HG02973 (cell line): ENCODE data around the gene TRAFD1.
"Not testable (repeated sequence)": the region's sequence is repeated elsewhere in the genome, so short reads cannot be mapped to it uniquely, and the experiment has no call there.

Source experiments
- ATAC-seq: cut with Tn5 transposase; IDR thresholded peaks from one replicate; pipeline ENCODE4 v1.9.1; 2021; ENCODE audit warnings: moderate library complexity; ENCODE audit not compliant: unreplicated experiment

The TRAFD1 gene, protein sequence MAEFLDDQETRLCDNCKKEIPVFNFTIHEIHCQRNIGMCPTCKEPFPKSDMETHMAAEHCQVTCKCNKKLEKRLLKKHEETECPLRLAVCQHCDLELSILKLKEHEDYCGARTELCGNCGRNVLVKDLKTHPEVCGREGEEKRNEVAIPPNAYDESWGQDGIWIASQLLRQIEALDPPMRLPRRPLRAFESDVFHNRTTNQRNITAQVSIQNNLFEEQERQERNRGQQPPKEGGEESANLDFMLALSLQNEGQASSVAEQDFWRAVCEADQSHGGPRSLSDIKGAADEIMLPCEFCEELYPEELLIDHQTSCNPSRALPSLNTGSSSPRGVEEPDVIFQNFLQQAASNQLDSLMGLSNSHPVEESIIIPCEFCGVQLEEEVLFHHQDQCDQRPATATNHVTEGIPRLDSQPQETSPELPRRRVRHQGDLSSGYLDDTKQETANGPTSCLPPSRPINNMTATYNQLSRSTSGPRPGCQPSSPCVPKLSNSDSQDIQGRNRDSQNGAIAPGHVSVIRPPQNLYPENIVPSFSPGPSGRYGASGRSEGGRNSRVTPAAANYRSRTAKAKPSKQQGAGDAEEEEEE

GRCh38 chr12:112125250-112125999 is at the start of gene TRAFD1:
TSS of gene TRAFD1 (plus strand) at chr12:112125560. CDS start at chr12:112130523, 4,963 bp downstream.
- ATAC-seq, result peak; percentile 92

DNA sequence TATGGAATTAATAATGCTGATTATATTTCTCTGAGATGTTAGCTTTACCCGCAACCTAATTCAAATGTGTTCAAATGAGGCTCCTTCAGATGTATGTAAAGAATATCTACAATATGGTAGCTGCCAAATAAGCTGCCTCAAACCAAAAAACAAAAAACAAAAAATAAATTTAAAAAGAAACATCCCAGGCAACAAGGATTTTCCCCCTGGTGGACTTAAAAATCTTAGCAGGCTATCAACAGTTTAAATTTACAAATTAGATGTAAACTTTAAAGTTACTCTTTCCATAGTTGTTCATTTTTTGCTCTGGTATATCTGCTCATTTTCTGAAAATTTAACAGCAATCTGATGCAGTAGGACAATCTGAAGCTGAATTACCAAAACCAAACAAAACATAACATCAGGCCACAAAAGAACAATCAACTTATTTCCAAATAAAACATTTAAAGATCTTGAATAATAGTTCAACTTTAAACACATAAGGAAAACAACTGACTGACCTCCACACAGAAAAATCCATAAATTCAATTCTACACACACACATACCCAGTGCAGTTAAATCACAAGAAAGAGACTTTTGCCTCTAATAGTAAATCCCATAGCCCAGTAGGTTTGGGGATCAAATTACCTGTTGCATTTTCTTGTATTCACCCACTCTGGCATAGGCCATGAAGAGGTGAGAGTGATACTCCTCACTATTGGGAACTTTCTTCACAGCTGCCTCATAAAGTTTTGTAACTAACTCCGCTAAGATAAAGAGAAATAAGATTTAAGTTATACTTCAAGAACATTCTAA is 38.1 kb upstream of the TRAFD1 start:
- no peak for ATAC-seq

DNA sequence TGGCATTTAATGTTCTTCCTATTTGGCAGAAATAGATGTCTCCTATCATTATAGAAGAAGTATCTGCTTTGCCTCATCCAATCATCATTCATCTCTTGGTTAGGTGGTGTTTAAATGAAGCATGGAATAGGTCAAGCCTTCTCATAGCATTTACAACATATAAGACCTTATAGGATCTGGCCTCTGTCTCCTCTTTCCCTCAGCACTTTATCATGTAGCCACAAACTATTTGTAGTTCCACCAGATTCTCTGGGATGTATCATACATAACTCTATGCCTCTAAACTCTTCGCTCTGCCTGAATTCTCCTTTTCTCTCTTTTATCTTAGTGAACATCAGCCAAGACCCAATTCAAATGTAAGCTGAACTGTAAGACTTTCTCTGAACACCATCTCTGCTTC is 37.5 kb upstream of the TRAFD1 start:
- ATAC-seq, result no peak

DNA sequence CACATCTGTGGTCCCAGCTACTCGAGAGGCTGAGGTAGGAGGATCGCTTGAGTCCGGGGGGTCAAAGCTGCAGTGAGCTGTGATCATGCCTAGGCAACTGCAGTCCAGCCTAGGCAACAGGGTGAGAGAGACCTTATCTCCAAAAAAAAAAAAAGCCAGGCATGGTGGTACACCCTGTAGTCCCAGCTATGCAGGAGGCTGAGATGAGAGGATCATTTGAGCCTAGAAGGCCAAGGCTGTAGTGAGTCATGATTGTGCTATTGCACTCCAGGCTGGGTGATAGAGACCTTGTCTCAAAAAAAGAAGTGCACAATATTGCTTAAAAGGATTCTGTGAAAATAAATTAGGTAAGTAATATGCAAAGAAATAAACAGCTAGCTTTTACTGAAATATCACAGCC is 33.8 kb upstream of the TRAFD1 start:
- no peak for ATAC-seq

GRCh38 chr12:112096070-112096469 is 29.3 kb upstream of the TRAFD1 start:
- ATAC-seq, result peak; percentile 79

GRCh38 chr12:112096667-112097066 is 28.7 kb upstream of the TRAFD1 start:
- no peak for ATAC-seq

DNA sequence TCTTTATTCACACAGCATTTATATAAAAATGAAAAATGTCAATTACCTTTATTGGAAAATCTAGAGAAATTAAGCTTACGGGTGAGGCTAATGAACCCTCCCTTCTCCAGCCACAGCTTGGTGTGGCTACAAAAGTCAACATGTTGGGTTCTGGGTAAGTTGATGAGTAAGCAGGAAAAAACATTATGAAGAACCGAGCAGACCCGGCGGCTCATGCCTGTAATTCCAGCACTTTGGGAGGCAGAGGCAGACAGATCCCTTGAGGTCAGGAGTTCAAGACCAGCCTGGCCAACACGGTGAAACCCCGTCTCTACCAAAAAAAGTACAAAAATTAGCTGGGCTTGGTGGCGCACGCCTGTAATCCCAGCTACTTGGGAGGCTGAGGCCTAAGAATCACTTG is 27.7 kb upstream of the TRAFD1 start:
- no peak for ATAC-seq

DNA sequence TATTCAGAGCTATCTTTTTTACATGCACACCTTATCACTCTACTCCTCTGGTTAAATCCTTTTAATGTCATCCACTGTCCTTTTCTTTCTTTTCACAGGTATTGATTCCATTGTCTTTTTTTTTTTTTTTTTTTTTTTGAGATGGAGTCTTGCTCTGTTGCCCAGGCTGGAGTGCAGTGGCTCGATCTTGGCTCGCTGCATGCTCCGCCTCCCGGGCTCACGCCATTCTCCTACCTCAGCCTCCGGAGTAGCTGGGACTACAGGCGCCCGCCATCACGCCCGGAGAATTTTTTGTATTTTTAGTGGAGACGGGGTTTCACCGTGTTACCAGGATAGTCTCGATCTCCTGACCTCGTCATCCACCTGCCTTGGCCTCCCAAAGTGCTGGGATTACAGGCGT is 24.9 kb upstream of the TRAFD1 start:
- ATAC-seq, result not testable (repeated sequence)

- no peak for ATAC-seq
Observed at GRCh38 chr12:112102127-112102526, 23.2 kb upstream of the TRAFD1 start.

GRCh38 chr12:112102746-112103145 is 22.6 kb upstream of the TRAFD1 start:
- not testable (repeated sequence) for ATAC-seq

- ATAC-seq, result no peak
Observed at GRCh38 chr12:112103758-112104503, 21.4 kb upstream of the TRAFD1 start.

GRCh38 chr12:112105891-112106290 is 19.5 kb upstream of the TRAFD1 start:
- ATAC-seq, result no peak

GRCh38 chr12:112107306-112108201 is 17.8 kb upstream of the TRAFD1 start:
- no peak for ATAC-seq

- ATAC-seq, result peak; percentile 61
Observed at GRCh38 chr12:112108202-112109079, 16.9 kb upstream of the TRAFD1 start, which contains the start of gene NAA25. TSS of gene NAA25 (minus strand) at chr12:112108783. CDS start at chr12:112108773, 10 bp downstream.

DNA sequence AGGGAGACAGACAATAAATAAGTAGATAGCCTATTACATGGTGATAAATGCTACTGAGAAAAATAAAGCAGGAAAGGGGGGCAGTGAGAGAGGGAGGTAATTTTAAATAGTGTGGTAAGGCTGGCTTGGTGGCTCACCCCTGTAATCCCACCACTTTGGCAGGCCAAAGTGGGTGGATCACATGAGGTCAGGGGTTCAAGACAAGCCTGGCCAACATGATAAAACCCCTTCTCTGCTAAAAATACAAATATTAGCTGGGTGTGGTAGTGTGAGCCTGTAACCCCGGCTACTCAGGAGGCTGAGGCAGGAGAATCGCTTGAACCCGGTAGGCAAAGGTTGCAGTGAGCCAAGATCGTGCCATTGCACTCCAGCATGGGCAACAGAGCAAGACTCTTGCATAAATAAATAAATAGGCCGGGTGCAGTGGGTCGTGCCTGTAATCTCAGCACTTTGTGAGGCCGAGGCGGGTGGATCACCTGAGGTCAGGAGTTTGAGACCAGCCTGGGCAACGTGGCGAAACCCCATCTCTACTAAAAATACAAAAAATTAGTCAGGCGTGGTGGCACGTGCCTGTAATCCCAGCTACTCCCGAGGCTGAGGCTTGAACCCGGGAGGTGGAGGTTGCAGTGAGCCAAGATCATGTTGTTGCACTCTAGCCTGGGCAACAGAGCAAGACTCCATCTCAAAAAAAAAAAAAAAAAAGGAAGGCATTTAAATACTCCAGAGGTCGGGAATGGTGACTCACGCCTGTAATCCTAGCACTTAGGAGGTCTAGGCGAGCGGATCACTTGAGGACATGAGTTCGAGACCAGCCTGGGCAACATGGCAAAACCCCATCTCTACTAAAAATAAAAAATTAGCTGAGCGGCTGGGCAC is 14.3 kb upstream of the TRAFD1 start:
- ATAC-seq, result not testable (repeated sequence)

GRCh38 chr12:112111931-112112330 is 13.4 kb upstream of the TRAFD1 start:
- no peak for ATAC-seq
